Activated CD8-positive, alpha-beta memory T cell treated with anti-CD3 and anti-CD28 coated beads, Interleukin-2, amount 50 U/mL, for 48 hours (primary cell): ENCODE data around the gene PLEKHF1.
"Not testable (repeated sequence)": the region's sequence is repeated elsewhere in the genome, so short reads cannot be mapped to it uniquely, and the experiment has no call there.

Experiments used
- DNase-seq: peaks from one replicate; pipeline ENCODE4 v3.0.0-alpha.2; 2020

The PLEKHF1 gene

DNA sequence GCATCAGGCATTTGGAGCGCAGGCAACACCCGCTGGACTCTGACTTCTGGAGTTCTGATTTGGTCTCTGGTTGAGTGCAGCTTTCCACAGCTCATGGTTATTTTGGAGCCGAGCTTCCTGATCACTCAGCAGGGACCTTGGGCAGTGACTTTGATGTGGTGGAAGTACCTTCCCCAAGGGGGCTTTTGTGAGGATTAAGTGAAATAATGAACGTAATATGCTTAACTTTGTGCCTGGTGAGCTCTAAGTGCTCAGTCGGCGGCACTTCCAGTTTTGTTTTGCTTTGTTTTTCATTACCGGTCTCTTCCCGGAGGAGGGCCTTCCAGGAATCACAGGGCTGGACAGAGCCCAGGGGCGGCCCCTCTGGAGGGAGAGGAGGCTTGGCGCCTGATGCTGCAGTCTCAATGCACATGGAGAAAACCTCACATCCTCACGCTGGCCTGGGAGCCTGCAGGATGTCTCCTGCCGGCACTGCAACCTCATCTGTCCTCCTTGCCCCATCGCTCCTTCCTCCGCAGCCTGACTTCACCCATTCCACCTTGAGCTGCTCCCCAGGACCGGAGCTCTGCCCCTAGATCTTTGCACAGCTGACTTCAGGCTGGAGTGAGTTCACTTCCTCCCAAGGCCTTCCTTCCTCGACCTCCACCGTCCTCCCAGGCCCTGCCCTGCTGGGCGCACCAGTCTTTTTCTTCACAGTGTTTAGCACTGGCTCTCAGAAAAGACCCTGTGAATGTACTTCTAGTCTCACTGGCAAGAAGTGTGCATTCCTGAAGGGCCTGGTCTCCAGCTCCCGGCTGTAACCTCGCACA lies 1.5 kb downstream of the PLEKHF1 start:
- no peak for DNase-seq

DNA sequence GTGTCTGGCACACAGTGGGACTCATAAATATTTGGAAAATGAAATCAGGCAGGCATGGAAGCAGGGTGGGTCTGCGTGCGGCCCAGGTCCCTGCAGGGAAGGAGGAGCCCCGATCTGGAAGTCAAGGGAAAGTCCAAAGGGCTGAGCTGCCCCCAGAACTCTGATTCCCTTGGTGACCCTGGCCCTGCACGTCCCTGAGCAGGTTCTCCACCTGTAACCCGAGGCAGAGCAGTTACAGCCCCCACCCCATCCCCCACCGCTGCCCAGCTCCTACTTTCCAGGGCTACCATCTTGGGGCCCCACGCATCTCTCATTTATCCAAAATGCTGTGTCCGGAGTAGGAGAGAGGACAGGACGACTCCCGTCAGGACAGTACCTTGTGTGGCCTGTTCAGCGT lies 2.1 kb downstream of the PLEKHF1 start:
- DNase-seq, result no peak

- DNase-seq, result no peak
Observed at GRCh38 chr19:29667901-29668341, 2.7 kb downstream of the PLEKHF1 start.

GRCh38 chr19:29668746-29669609 lies 3.7 kb downstream of the PLEKHF1 start:
- no peak for DNase-seq

DNA sequence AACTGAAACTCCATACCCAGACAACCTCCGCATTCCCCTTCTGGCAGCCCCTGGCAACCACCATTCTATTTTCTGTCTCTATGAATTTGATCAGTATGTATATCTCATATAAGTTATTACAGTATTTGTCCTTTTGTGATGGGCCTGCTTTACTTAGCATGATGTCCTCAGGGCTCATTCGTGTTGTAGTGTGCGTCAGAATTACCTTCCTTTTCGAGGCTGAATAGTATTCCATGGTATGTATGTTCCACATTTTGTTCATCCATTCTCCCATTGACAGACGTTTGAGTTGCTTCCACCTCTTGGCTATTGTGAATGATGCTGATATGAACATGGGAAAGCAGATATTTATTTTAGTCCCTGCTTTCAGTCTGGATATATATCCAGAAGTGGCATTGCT lies 5.0 kb downstream of the PLEKHF1 start:
- DNase-seq, result no peak

- DNase-seq, result not testable (repeated sequence)
Observed at GRCh38 chr19:29671026-29671392, 5.7 kb downstream of the PLEKHF1 start.

DNA sequence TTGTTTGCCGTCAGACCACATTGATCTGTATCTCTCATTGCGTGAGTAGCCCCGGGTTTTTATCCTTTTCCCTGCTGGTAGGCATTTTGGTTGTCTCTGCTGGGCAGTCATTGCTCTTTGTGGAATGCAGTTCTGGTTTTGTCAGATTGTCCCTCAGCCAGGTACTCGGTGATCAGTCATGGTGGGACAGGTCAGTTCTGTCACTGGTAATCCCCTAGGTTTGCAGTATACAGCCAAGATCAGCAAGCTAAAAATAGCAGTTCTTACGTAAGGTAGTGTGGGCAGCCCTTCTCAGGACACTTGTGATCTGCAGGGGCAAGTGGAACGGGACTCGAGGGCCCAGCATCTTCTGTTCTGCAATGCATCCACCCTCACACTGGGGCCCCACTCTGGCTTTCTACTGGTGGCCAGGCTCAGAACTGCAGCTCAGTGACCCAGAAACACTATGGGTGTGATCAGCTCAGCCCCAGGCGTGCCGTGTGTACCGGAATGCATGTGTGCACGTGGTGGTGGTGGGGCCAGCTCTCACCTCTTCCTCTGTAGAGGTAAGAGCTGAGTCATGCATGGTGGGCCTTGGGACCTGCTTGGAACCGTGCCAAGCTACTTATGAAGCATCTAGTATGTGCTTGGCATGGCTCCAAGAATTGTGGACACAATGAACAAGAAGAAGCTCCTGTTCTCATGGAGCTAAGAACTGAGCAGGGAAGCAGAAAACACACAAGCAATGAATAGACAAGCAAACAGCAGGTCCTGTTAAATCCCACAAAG lies 6.3 kb downstream of the PLEKHF1 start:
- peak; percentile 89 for DNase-seq

DNA sequence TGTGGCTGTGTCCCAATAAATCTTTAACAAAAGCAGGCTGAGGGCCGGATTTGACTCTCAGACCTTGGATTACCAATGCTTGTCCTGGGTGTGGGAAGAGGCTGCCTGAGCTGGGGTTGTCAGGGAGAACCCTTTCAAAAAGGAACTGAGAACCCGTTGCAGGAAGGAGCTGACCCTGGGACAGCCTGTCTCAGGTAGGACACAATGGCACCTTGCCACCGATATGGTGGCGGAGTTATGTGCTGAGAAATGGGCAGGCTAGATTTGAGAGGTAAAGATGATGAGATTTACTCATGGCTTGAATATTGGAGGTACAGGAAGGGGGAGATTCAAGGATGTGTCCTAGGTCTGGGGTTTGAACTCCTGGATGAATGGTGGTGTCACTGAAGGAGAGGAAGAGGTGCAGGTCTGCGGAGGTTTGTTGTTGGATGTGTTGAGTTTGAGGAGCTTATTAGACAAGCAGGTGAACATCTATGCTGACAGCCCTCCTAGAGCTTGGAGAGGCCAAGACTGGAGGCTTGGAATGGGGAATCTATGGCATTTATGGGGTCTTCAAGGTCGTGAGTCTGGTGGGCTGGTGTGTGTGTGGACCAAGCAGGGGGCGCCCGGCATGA lies 7.2 kb downstream of the PLEKHF1 start:
- DNase-seq, result no peak

DNA sequence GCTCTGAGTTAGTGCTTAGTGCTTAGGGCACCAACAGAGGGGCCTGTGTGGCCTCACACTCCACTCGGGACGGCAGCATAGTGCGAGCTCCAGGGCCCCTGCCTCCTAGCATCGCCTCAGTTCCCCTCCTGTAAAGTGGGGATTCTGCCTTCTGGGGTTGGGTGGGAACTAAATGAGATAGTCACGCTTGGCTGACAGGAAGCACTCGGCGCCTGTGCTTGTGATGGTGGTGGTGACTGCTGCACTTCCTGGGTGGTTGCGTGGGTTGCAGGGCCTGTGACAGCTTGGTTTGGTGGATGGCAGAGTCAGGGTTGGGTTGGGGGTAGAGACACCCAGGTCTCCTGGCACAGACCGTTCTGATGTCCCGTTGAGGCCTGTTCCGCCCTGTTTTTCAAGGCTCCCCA lies 7.7 kb downstream of the PLEKHF1 start:
- peak; percentile 87 for DNase-seq

DNA sequence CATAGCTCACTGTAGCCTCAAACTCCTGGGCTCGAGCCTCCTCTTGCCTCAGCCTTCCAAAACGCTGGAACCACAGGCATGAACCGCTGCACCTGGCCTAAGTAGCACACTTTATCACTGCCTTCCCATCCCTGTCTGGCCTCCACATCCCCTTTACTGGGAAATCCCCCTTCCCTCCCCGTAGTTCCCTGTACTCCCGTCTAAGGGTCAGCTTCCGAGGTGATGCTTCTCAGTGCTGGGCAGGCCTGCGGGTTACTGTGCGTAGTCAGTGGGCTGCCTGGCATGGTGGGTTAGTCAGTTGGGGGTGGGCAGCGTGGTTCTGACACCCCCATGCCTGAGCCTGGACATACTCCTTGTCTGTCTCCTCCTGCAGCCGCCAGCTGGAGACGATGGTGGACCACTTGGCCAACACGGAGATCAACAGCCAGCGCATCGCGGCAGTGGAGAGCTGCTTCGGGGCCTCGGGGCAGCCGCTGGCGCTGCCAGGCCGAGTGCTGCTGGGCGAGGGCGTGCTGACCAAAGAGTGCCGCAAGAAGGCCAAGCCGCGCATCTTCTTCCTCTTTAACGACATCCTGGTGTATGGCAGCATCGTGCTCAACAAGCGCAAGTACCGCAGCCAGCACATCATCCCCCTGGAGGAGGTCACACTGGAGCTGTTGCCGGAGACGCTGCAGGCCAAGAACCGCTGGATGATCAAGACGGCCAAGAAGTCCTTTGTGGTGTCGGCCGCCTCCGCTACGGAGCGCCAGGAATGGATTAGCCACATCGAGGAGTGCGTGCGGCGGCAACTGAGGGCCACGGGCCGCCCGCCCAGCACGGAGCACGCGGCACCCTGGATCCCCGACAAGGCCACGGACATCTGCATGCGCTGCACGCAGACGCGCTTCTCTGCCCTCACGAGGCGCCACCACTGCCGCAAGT lies 8.4 kb downstream of the PLEKHF1 start:
- peak; percentile 48 for DNase-seq

DNA sequence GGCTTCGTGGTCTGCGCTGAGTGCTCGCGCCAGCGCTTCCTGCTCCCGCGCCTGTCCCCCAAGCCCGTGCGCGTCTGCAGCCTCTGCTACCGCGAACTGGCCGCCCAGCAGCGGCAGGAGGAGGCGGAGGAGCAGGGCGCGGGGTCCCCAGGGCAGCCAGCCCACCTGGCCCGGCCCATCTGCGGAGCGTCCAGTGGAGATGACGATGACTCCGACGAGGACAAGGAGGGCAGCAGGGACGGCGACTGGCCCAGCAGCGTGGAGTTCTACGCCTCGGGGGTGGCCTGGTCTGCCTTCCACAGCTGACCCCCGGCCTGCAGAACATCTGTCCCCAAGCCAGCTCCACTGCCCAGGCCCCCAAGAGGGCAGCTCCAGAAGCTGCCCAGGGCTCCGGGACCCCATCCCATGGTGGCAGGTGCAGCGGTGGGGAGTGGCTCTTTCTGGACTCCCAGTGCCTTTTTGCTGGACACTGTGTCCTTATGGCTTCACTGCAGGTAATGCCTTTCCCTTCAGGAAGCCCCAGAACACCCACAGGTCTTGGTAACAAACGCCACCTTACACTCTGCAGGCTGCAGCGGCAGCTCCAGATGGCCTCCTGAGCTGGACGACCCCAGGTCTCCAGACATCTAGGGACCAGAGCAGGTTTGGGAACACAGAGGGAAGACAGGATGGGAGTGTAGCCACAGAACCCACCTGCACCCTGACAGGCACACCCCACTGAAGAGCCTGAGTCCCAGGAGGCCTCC lies 9.3 kb downstream of the PLEKHF1 start:
- no peak for DNase-seq

DNA sequence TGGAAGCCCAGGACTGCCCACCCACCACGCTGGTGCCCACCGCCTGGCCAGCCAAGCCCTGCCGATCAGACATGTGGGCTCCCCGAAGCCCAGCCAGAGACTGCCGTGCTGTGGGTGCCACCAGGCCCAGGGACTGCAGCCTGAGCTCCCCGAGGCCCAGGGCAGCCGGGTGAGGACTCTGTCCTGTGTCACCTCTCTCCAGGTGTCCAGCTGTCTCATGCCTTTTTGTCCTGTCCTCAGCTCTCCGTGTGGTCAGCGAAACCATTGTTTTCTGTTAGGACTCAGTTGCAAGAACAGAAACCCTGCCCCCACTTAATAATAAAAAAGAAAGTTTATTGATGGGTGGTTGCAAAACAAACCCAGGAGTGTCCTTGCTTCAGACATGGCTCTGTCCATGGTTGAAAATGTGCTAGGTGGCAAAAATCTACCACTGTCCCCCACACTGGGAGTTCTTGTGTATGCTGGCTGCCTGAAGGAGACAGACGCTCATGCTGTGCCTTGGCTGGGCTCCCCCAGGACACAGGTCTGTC lies 9.9 kb downstream of the PLEKHF1 start:
- DNase-seq, result no peak

DNA sequence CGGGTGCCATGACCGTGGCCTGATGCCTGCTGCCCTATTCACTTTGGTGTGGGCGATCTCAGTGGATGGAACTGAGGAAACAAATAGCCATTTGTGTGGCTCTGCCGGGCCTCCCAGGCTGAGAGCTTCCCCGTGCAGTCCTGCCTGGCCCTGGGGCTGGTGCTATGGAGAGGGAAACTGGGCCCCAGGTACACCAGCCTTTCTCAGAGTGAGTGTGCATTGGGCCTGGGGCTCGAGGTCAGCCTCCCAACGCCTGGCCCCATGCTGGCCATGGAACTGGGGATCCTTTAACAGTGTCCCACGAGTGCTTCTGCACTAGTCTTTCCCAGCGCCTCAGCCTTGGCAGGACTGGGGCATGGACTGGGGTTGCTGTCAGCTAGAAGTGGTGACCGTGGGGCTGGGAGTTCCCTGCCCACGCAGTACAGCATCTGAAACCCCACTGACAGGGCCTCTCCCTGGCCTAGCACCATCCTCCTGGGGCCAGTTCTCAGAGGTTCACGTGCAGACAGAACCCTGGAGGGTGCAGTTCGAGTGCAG lies 10.5 kb downstream of the PLEKHF1 start:
- no peak for DNase-seq

DNA sequence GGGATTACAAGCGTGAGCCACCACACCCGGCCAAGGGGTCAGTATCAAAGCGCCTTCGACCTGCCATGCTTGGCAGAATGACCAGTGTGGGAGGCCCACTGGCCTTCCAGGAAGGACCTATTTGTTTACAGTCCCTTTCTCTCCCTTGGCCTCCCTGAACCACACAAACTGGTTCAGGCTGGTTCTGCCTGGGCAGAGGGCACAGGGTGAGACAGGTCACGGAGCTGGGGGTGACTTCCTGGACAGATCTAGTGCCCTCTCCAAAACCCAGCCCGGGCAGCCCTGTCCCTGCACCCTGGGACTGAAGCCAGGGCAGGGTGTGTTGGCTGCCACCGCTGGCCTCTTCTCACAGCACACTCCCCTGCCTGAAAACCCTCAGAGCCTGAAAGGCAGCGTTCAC lies 11.3 kb downstream of the PLEKHF1 start:
- DNase-seq, result no peak

DNA sequence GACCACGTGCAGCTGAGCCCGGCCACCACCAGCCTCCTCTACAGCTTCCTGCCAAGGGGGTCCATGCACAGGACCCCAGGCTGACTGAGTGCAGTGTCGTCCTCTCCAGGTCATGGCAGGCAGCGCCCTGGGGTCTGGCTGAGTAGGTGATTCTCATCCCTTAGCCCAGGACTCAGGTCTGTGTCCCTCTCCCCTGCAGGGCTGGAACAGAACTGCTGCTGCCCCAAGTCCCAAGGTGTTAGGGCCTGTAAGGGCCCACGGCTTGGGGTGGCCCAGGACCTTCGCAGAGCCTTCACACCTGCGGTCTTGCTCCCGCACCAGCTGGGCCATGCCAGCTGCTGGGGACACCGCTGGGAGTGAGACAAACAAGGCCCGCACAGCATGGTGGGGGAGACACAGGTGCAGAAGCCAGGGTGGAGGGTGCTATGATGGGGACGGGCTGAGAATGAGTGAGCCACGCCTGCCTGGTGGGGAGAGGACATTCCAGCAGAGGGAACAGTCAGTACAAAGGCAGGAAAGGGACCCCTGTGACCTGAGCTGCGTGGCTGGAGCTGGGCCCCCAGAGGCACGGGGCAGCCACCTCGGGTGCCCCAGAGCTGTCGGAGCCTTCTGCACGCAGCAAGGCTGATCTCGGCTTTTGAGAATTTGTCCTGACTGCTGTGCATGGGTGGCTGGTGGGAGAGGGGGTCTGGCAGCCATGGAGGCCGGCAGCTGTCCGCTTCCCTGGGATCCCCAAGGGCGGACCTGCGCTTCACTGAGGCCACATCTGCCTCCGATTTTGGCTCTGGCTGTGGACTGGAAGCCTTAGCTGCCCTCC lies 11.9 kb downstream of the PLEKHF1 start:
- no peak for DNase-seq

- no peak for DNase-seq
Observed at GRCh38 chr19:29678484-29679106, 13.3 kb downstream of the PLEKHF1 start.

DNA sequence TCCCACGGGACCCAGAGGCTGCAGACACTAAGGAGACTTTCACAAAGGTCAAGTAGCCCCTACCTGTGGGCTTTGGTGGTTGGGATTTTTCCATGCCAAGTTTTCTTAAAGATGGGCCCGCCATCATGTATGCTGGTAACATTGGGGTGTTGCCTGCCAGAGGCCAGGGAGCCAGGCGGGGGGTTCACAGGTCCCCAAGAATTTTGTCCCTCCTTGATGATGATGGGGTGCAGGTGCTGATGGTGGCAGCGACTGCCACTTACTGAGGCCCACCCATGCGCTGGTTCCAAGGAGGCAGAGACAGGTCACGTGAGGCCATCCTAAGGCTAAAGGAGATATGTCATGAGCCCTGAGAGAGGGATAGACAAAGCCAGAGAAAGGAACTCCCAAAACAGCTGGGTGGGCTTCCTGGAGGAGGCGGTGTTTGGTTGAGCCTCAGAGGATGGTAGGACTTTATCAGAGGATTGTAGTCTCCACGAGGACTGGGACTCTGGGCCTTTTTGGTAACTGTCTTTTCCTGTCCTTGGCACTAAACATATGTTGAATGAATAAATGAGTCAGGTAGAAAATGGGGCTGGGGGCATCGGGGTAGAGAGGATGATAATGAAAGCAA lies 14.4 kb downstream of the PLEKHF1 start:
- no peak for DNase-seq

DNA sequence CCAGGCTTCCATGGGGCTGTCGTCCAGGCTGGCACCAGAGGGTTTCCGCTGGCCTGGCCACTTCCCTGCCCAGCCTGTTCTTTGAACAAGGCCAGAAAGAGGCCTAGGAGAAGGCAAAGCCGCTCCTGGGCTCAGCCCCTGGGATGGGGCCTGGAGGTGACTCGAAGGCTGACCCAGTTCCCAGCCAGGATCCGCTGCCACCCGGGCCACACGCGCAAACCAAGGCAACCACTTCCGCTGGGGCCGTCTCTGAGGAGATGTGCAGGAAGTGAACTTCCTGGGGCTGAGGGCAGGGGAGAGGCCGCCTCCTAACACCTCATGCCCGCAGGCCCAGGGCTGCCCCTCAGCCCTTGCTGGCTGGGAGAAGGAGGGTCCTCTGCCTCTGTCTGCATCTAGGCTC lies 15.2 kb downstream of the PLEKHF1 start:
- DNase-seq, result peak; percentile 91

DNA sequence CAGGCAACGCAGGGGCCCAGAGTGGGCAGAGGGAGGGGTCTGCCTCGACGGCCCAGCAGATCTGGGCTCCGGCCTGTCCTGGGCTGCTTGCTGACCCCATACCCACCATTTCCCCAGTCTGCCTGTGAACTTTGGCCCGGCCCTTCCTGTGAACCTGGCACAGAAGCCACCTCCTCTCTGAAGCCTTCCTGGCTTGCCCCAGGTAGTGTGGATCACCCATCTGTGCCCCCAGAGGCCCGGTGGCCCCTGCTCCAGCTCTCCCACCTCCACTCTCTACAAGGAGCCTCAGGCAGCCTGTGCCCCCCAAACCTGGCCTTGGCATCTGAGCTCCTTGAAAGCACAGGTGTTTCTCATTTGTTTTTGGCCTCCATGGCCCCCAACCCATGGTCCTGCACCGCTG lies 15.7 kb downstream of the PLEKHF1 start:
- no peak for DNase-seq
